ENCODE data around the gene SP100.
"Not testable (repeated sequence)": the region's sequence is repeated elsewhere in the genome, so short reads cannot be mapped to it uniquely, and the experiment has no call there.

The SP100 gene

GRCh38 chr2:230429513-230429912 is 13.5 kb downstream of the SP100 start:
- CTCF ChIA-PET: interaction anchor here (0.9 kb wide), 1 partner anchor 11 kb away, joined by 3 read pairs; no protein-coding TSS in a partner anchor
- POLR2A ChIA-PET: no interaction called here
- DNase-seq (ENCODE audit: low read depth, low spot score): no peak
- no peak overlapping the region for H3K4me3 ChIP-seq (ENCODE audit: low read depth, low read length)
- TF ChIP-seq, protein P1, sequence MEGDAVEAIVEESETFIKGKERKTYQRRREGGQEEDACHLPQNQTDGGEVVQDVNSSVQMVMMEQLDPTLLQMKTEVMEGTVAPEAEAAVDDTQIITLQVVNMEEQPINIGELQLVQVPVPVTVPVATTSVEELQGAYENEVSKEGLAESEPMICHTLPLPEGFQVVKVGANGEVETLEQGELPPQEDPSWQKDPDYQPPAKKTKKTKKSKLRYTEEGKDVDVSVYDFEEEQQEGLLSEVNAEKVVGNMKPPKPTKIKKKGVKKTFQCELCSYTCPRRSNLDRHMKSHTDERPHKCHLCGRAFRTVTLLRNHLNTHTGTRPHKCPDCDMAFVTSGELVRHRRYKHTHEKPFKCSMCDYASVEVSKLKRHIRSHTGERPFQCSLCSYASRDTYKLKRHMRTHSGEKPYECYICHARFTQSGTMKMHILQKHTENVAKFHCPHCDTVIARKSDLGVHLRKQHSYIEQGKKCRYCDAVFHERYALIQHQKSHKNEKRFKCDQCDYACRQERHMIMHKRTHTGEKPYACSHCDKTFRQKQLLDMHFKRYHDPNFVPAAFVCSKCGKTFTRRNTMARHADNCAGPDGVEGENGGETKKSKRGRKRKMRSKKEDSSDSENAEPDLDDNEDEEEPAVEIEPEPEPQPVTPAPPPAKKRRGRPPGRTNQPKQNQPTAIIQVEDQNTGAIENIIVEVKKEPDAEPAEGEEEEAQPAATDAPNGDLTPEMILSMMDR (IDR thresholded peaks at IDR 0.05; ENCODE audit: insufficient read depth, low read length, missing control alignments): no peak

- no peak overlapping the region for H3K4me3 ChIP-seq (ENCODE audit: low read depth, low read length)
- ChIA-PET POLR2A (no interaction called here), CTCF (no interaction called here)
- TF ChIP-seq, protein P1 (IDR thresholded peaks at IDR 0.05; ENCODE audit: insufficient read depth, low read length, missing control alignments): no peak
- DNase-seq (ENCODE audit: low read depth, low spot score): no peak
These were observed 15.2 kb downstream of the SP100 start for GRCh38 chr2:230430957-230431910.

DNA sequence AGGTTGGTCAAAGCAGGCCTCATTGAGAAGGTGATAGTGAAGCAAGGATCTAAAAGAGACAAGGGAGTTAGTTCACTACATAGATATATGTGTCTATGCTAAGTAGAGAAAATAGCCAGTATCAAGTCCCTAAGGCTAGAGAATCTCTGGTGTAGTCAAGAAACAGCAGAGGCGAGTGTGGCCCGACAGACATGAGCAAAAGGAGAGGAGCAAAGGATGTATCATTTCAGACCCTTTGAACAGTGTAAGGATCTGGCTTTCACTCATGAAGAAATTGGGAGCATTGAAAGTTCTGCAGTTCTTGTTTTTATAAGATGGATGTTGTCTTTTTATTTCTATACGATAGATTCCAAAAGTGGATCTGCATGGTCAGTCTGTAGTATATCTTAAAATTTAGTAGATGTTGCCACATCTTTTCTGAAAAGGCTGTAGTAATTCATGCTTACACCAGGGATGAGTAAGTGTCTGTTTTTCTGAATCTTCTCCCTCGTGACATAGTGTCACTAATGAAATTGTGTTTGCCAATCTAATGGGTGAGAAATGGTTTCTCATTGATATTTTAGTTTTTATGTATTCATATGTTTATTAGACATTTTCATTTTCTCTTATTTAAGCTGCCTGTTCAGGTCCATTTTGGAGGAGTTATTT is 18.8 kb downstream of the SP100 start:
- ChIA-PET POLR2A (no interaction called here), CTCF (no interaction called here)
- TF ChIP-seq, protein P1 (IDR thresholded peaks at IDR 0.05; ENCODE audit: insufficient read depth, low read length, missing control alignments): no peak
- DNase-seq (ENCODE audit: low read depth, low spot score): no peak
- H3K4me3 ChIP-seq (ENCODE audit: low read depth, low read length): no peak overlapping the region

- no peak overlapping the region for H3K4me3 ChIP-seq (ENCODE audit: low read depth, low read length)
- TF ChIP-seq, protein P1 (IDR thresholded peaks at IDR 0.05; ENCODE audit: insufficient read depth, low read length, missing control alignments): no peak
- POLR2A ChIA-PET: no interaction called here
- CTCF ChIA-PET: no interaction called here
- DNase-seq (ENCODE audit: low read depth, low spot score): no peak
These were observed 19.4 kb downstream of the SP100 start for GRCh38 chr2:230435431-230435830.

- CTCF ChIA-PET; DNase-seq (ENCODE audit: low read depth, low spot score); H3K4me3 ChIP-seq (ENCODE audit: low read depth, low read length); POLR2A ChIA-PET: not testable (repeated sequence)
These were observed 23.1 kb downstream of the SP100 start for GRCh38 chr2:230439121-230439520.

DNA sequence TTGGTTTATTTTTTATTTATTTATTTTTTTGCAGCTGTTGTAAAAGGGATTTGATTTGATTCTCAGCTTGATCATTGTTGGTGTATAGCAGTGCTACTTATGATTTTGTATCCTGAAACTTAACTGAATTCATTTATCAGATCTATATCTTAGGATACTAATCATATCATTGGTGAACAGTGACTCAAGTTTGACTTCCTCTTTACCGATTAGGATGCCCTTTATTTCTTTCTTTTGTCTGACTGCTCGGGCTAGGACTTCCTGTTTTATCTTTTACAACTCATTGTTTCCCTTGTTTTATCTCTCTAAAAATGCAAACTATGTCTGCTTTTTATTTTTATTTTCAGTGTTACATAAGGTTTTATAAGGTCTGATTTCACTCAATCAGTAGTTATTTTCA is 23.6 kb downstream of the SP100 start:
- DNase-seq (ENCODE audit: low read depth, low spot score): no peak
- ChIA-PET CTCF (no interaction called here), POLR2A (no interaction called here)
- H3K4me3 ChIP-seq (ENCODE audit: low read depth, low read length): no peak overlapping the region
- TF ChIP-seq, protein P1 (IDR thresholded peaks at IDR 0.05; ENCODE audit: insufficient read depth, low read length, missing control alignments): no peak

Data from AG04449 (cell line).